K562 (cell line): ENCODE results near the gene GNAT1. TPM values are rescaled to one million over a fixed set of nuclear protein-coding genes. Genes with fewer than 3 reads are reported as not detected.

Source experiments
- ATAC-seq: fragments of 200-7000 bp; cut with Tn5 transposase; 3 replicates; pipeline ENCODE4 v1.9.1; 2020; ENCODE audit warnings: moderate library complexity
- BruUV-seq: library from RNA; stranded (reverse); fragments of 400-500 nt; replicated peaks from 2 replicates; lab custom pipeline; 2021; lab: Mats Ljungman, UMichigan
- CTCF ChIA-PET: fragments of 300-600 bp; formaldehyde crosslinking; extraction: SDS; loops from one replicate; lab custom pipeline; 2021; ENCODE audit warnings: low intra/inter-chr PET ratio; lab: Yijun Ruan, JAX
- POLR2A ChIA-PET: fragments of 300-600, 350-650 bp; sonication (Branson Sonifier 250); formaldehyde crosslinking; extraction: SDS; loops from one replicate; lab custom pipeline; 2021; ENCODE audit warnings: antibody characterized with exemption, inconsistent platforms; lab: Yijun Ruan, JAX
- DNase-seq, 4 experiments: peaks; one replicate each; pipeline versions ENCODE4 v3.0.0 to v3.0.0-alpha.2; 2011 to 2018; ENCODE audit warnings: low spot score in 3 of 4, mixed read lengths in 3 of 4; ENCODE audit errors: extremely low read depth in 1 of 4
- FAIRE-seq: peaks from 2 replicates; lab custom pipeline; 2011; peaks lifted over from hg19 to GRCh38; lab: Jason Lieb, UNC
- H2AFZ ChIP-seq: 2 replicates; pipeline ENCODE4 v1.6.0; 2011; ENCODE audit warnings: low read depth, low read length, control low read depth, inconsistent platforms
- H3K27ac ChIP-seq: fragments of 200-600 bp; 3 replicates; pipeline ENCODE4 v1.8.0; 2011; ENCODE audit warnings: low read depth, mild to moderate bottlenecking, control low read depth, inconsistent platforms, low read length, moderate library complexity, mixed read lengths; ENCODE audit errors: extremely low read depth
- H3K27me3 ChIP-seq, 2 experiments: fragments of 300-600 bp in 1 of 2; 2 replicates in 1 of 2; 3 replicates in 1 of 2; pipeline versions ENCODE4 v1.6.0 to v1.8.0; 2011; ENCODE audit warnings: inconsistent platforms in 2 of 2, low read length in 2 of 2, mild to moderate bottlenecking in 1 of 2, mixed read lengths in 1 of 2, moderate library complexity in 1 of 2; ENCODE audit not compliant: control insufficient read depth in 2 of 2, insufficient read depth in 2 of 2
- H3K36me3 ChIP-seq: fragments of 300-600 bp; 3 replicates; pipeline ENCODE4 v1.8.0; 2011; ENCODE audit warnings: mild to moderate bottlenecking, low read length, inconsistent platforms; ENCODE audit not compliant: control insufficient read depth, insufficient read depth
- H3K4me1 ChIP-seq, 2 experiments: fragments of 200-600 bp in 1 of 2; replicated peaks in 1 of 2; 2 replicates in 1 of 2; 3 replicates in 1 of 2; pipeline versions ENCODE4 v1.5.1 to v1.8.0; 2011; ENCODE audit warnings: inconsistent platforms in 2 of 2, low read length in 2 of 2, mild to moderate bottlenecking in 1 of 2, mixed read lengths in 1 of 2, moderate library complexity in 1 of 2; ENCODE audit not compliant: control insufficient read depth in 2 of 2, insufficient read depth in 2 of 2
- H3K4me2 ChIP-seq: 2 replicates; pipeline ENCODE4 v1.6.1; 2011; ENCODE audit warnings: low read length, control low read depth, inconsistent platforms, mixed read lengths; ENCODE audit not compliant: insufficient read depth
- H3K4me3 ChIP-seq: fragments of 200-600 bp; sonication (generic), shearing (Covaris generic); 2 replicates; pipeline ENCODE4 v1.5.1; 2016; ENCODE audit warnings: control low read depth, inconsistent platforms
- H3K79me2 ChIP-seq: fragments of 200-600 bp; 3 replicates; pipeline ENCODE4 v1.8.0; 2011; ENCODE audit warnings: low read length, inconsistent platforms; ENCODE audit not compliant: control insufficient read depth, insufficient read depth
- H3K9ac ChIP-seq, 2 experiments: 2 replicates each; pipeline versions ENCODE4 v1.6.0 to v1.6.1; 2011; ENCODE audit warnings: low read depth in 2 of 2, low read length in 2 of 2, control low read depth in 1 of 2, inconsistent platforms in 1 of 2, mild to moderate bottlenecking in 1 of 2, mixed read lengths in 1 of 2; ENCODE audit not compliant: insufficient read depth in 1 of 2
- H3K9me1 ChIP-seq: one replicate; pipeline ENCODE4 v1.6.0; 2011; ENCODE audit warnings: inconsistent platforms, mild to moderate bottlenecking, low read length, moderate library complexity; ENCODE audit not compliant: control insufficient read depth, insufficient read depth
- H3K9me3 ChIP-seq: replicated peaks from 2 replicates; pipeline ENCODE4 v1.5.1; 2011; ENCODE audit warnings: low read depth, low read length, inconsistent platforms; ENCODE audit not compliant: control insufficient read depth, insufficient read depth
- H4K20me1 ChIP-seq: replicated peaks from 2 replicates; pipeline ENCODE4 v1.6.1; 2011; ENCODE audit warnings: low read length, inconsistent platforms, mixed read lengths; ENCODE audit not compliant: control insufficient read depth, insufficient read depth
- ATF1 ChIP-seq, 2 experiments: fragments of 450-650 bp in 1 of 2; IDR thresholded peaks; 2 replicates each; pipeline ENCODE4 v1.6.1; 2016; ENCODE audit warnings: missing compliant biosample characterization in 1 of 2, missing genetic modification characterization in 1 of 2
- CCAR2 ChIP-seq: fragments of 200-400 bp; formaldehyde crosslinking; IDR thresholded peaks from 2 replicates; pipeline ENCODE4 v1.6.1; 2017; ENCODE audit warnings: mild to moderate bottlenecking, low read depth, low read length
- HNRNPLL ChIP-seq: fragments of 200-400 bp; formaldehyde crosslinking; IDR thresholded peaks from 2 replicates; pipeline ENCODE4 v1.6.1; 2017; ENCODE audit warnings: low read length, low read depth, mild to moderate bottlenecking; ENCODE audit not compliant: poor library complexity, severe bottlenecking
- KDM2B ChIP-seq: fragments of 250-450 bp; sonication (Bioruptor Pico); IDR thresholded peaks from 2 replicates; pipeline ENCODE4 v1.8.0; 2021; ENCODE audit warnings: mild to moderate bottlenecking, moderate library complexity
- PHF20 ChIP-seq: fragments of 450-650 bp; IDR thresholded peaks from 2 replicates; pipeline ENCODE4 v1.6.1; 2018; ENCODE audit not compliant: partially characterized antibody
- SAFB2 ChIP-seq: fragments of 200-400 bp; formaldehyde crosslinking; IDR thresholded peaks from 2 replicates; pipeline ENCODE4 v1.6.1; 2018; ENCODE audit warnings: borderline replicate concordance, low read length, low read depth, moderate library complexity; ENCODE audit not compliant: severe bottlenecking
- SETDB1 ChIP-seq: IDR thresholded peaks from one replicate; pipeline ENCODE4 v1.6.1; 2012; ENCODE audit warnings: low read length, control low read depth, inconsistent platforms
- SMC3 ChIP-seq: conservative IDR thresholded peaks from 2 replicates; pipeline ENCODE4 v1.6.1; 2011; ENCODE audit warnings: low read depth, low read length, improper control_type of control experiment; ENCODE audit not compliant: insufficient read depth
- SRF ChIP-seq, 2 experiments: fragments of 250-450, 450-650 bp in 1 of 2; sonication (Bioruptor Pico) in 1 of 2; sonication (generic) in 1 of 2; formaldehyde crosslinking; IDR thresholded peaks; 2 replicates each; pipeline versions ENCODE4 v1.5.0 to v1.5.1; 2020 to 2022; ENCODE audit warnings: mild to moderate bottlenecking in 1 of 2, missing genetic modification reagents in 1 of 2
- ZC3H4 ChIP-seq: sonication (generic); formaldehyde crosslinking; IDR thresholded peaks from 2 replicates; pipeline ENCODE4 v1.9.0; 2021; ENCODE audit warnings: missing genetic modification reagents, borderline replicate concordance
- ZC3H8 ChIP-seq: fragments of 450-650 bp; IDR thresholded peaks from 2 replicates; pipeline ENCODE4 v1.6.1; 2017
- ZNF217 ChIP-seq: sonication (generic); formaldehyde crosslinking; IDR thresholded peaks from 2 replicates; pipeline ENCODE4 v1.8.0; 2022; ENCODE audit warnings: mild to moderate bottlenecking, missing genetic modification reagents
- ZNF354B ChIP-seq: fragments of 250-450 bp; sonication (Bioruptor Pico); IDR thresholded peaks from 2 replicates; pipeline ENCODE4 v1.4.0; 2020
- ZNF41 ChIP-seq: fragments of 250-450 bp; sonication (Bioruptor Pico); conservative IDR thresholded peaks from 2 replicates; pipeline ENCODE4 v1.4.0; 2020; ENCODE audit warnings: mild to moderate bottlenecking
- WGBS: fragments of 100-300 bp; shearing (Covaris generic); methylation state at CpG from one replicate; pipeline ENCODE4 v1.1.6; 2016; ENCODE audit warnings: low coverage, mixed read lengths; ENCODE audit not compliant: insufficient coverage; ENCODE audit errors: missing lambda C conversion rate; 5-methylcytosine and 5-hydroxymethylcytosine counted together
- in situ Hi-C: fragments of 300-500 bp; cut with MboI; formaldehyde crosslinking; loops from 4 replicates; pipeline ENCODE4 v1.15.0; 2018; ENCODE audit warnings: inconsistent platforms, mixed read lengths
- intact Hi-C: fragments of 100-400 bp; cut with micrococcal nuclease; formaldehyde crosslinking; loops from 2 replicates; pipeline ENCODE4 v1.14.2; 2022
- polyA plus RNA-seq, 8 experiments: library from polyadenylated mRNA; depleted of rRNA in 4 of 8; stranded (reverse) in 5 of 8; unstranded in 3 of 8; fragments of >200 nt; fragmentation: Nextera tagmentation in 2 of 8; fragmentation: Illumina TruSeq in 1 of 8; extraction: Ambion mirVana in 2 of 8; extraction: Trizol in 1 of 8; gene quantifications; 2 replicates each; pipeline versions ENCODE4 v1.2.1 to v1.2.3, GENCODE V29; 2011 to 2014; ENCODE audit warnings: inconsistent platforms in 1 of 8, missing spikeins in 1 of 8
- total RNA-seq, 7 experiments: library from RNA; depleted of rRNA in 6 of 7; stranded (reverse); fragments of >200 nt in 6 of 7; fragmentation: Illumina TruSeq in 2 of 7; extraction: Trizol in 2 of 7; gene quantifications; 2 replicates each; pipeline versions ENCODE4 v1.2.1 to v1.2.3, GENCODE V29; 2011 to 2021; ENCODE audit warnings: low replicate concordance in 1 of 7
- TF ChIP-seq, protein P1 (sequence below): conservative IDR thresholded peaks from 2 replicates; pipeline ENCODE4 v1.6.1; 2011; ENCODE audit warnings: low read depth, mild to moderate bottlenecking, low read length; ENCODE audit not compliant: control insufficient read depth

GNAT1 gene
- total and polyA plus RNA-seq, 9 of the 15 experiments (the other 6 are each of a cell fraction or from before 2014, with no cell fraction given) = not detected

DNA sequence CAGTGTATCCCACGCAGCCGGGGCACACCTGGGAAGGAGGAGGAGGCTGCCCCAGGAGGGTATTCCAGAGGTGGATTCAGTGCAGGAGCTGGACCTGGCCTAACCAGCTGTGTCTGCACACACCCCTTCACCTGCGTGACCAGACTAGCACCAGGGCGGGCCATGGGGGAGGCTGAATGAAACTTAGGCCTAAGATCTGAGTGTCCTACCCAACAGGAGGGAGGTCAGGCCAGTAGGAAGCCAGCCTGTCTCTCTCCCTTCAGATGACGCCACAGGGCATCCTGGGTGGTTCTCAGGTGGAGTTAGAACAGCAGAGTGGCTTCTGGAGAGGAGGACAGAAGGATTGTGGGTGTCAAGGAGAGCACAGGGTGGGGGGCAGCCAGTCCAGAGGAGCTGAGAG lies 39.7 kb upstream of the GNAT1 start:
- 31% methylated on average over 3 of the region's 5 CpGs for WGBS
- in situ Hi-C loops = no loop called here
- intact Hi-C loops = no loop called here
- Histone ChIP-seq H3K4me2 (no peak overlapping the region), H4K20me1 (no peaks in the 10 kb centered on the region), H3K36me3 (no peaks in the 10 kb centered on the region), H3K9me3 (no peaks in the 10 kb centered on the region)
- POLR2A ChIA-PET = no interaction called here
- TF ChIP-seq ZC3H4 = no peak
- no peak for TF ChIP-seq SETDB1
- TF ChIP-seq KDM2B = no peak
- no peak for TF ChIP-seq SAFB2
- no peak for TF ChIP-seq CCAR2
- no peak for TF ChIP-seq ZNF217 (CRISPR knock-in tag)
- TF ChIP-seq ZC3H8 = no peak
- TF ChIP-seq, protein P1, sequence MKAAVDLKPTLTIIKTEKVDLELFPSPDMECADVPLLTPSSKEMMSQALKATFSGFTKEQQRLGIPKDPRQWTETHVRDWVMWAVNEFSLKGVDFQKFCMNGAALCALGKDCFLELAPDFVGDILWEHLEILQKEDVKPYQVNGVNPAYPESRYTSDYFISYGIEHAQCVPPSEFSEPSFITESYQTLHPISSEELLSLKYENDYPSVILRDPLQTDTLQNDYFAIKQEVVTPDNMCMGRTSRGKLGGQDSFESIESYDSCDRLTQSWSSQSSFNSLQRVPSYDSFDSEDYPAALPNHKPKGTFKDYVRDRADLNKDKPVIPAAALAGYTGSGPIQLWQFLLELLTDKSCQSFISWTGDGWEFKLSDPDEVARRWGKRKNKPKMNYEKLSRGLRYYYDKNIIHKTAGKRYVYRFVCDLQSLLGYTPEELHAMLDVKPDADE = no peak
- TF ChIP-seq ZNF41 (CRISPR knock-in tag) = no peak
- no peak for TF ChIP-seq PHF20
- TF ChIP-seq SMC3 = no peak
- no peak for TF ChIP-seq SRF (CRISPR knock-in tag; IDR thresholded peaks at IDR 0.05)
- no peak for TF ChIP-seq ZNF354B (CRISPR knock-in tag)
- no peak for TF ChIP-seq ATF1 (CRISPR knock-in tag; IDR thresholded peaks at IDR 0.05)
- TF ChIP-seq ATF1 (tag; IDR thresholded peaks at IDR 0.05) = no peak
- TF ChIP-seq HNRNPLL = no peak
- TF ChIP-seq, all 486 proteins: peak for 0
- BruUV-seq = no TSS peak
- H3K4me3 ChIP-seq = no peak overlapping the region
- peaks cover 0 to 28% of the 10 kb centered on the region in 2 experiments; a peak in 3 of 5 replicates for H3K4me1 ChIP-seq
- ATAC-seq = no peak
- no peaks in the 10 kb centered on the region for H3K9me1 ChIP-seq
- no peaks in the 10 kb centered on the region for H3K27me3 ChIP-seq
- CTCF ChIA-PET = no interaction called here
- no peaks in the 10 kb centered on the region; the same call in 2 of the 3 replicates for H3K79me2 ChIP-seq
- DNase-seq = no peak
- H3K9ac ChIP-seq = no peak overlapping the region; a peak in 1 of 4 replicates
- no peak overlapping the region for H2AFZ ChIP-seq
- no peak overlapping the region for H3K27ac ChIP-seq
- FAIRE-seq = no peak
